ENCODE measurements around the gene RBMS1. TPM values are rescaled to one million over a fixed set of nuclear protein-coding genes. Genes with fewer than 3 reads are reported as not detected.

Gene RBMS1
- total RNA-seq, 1 donor, result 121 TPM

GRCh38 chr2:160321006-160321405 lies 172.6 kb downstream of the RBMS1 start:
- TF ChIP-seq CTCF (IDR thresholded peaks at IDR 0.05; ENCODE audit: insufficient read depth, low read depth, low read length), result no peak
- no peak for DNase-seq (ENCODE audit: low read depth)
- no peak overlapping the region for H3K4me3 ChIP-seq (ENCODE audit: low read depth, low read length)

GRCh38 chr2:160319700-160320099 lies 173.9 kb downstream of the RBMS1 start:
- DNase-seq (ENCODE audit: low read depth), result no peak
- no peak overlapping the region for H3K4me3 ChIP-seq (ENCODE audit: low read depth, low read length)
- no peak for TF ChIP-seq CTCF (IDR thresholded peaks at IDR 0.05; ENCODE audit: insufficient read depth, low read depth, low read length)

- no peak for TF ChIP-seq CTCF (IDR thresholded peaks at IDR 0.05; ENCODE audit: insufficient read depth, low read depth, low read length)
- no peak overlapping the region for H3K4me3 ChIP-seq (ENCODE audit: low read depth, low read length)
- DNase-seq (ENCODE audit: low read depth), result no peak
These were observed 175.4 kb downstream of the RBMS1 start for GRCh38 chr2:160318218-160318617.

- DNase-seq (ENCODE audit: low read depth), result no peak
- TF ChIP-seq CTCF (IDR thresholded peaks at IDR 0.05; ENCODE audit: insufficient read depth, low read depth, low read length), result no peak
- H3K4me3 ChIP-seq (ENCODE audit: low read depth, low read length), result no peak overlapping the region
These were observed 176.2 kb downstream of the RBMS1 start for GRCh38 chr2:160317181-160318099.

GRCh38 chr2:160315337-160315736 lies 178.3 kb downstream of the RBMS1 start:
- no peak overlapping the region for H3K4me3 ChIP-seq (ENCODE audit: low read depth, low read length)
- TF ChIP-seq CTCF (IDR thresholded peaks at IDR 0.05; ENCODE audit: insufficient read depth, low read depth, low read length), result no peak
- peak; percentile 54 for DNase-seq (ENCODE audit: low read depth)

- no peak overlapping the region for H3K4me3 ChIP-seq (ENCODE audit: low read depth, low read length)
- DNase-seq (ENCODE audit: low read depth), result no peak
- no peak for TF ChIP-seq CTCF (IDR thresholded peaks at IDR 0.05; ENCODE audit: insufficient read depth, low read depth, low read length)
These were observed 183.3 kb downstream of the RBMS1 start for GRCh38 chr2:160310118-160310828.

All from fibroblast of villous mesenchyme (primary cell).